Left cardiac atrium (tissue), 4 donors: ENCODE measurements around the gene PARS2. TPM values are rescaled to one million over a fixed set of nuclear protein-coding genes. Genes with fewer than 3 reads are reported as not detected.

Source experiments
- ATAC-seq, 2 donors: fragments of 200-7000 bp; cut with Tn5 transposase; one replicate each; pipeline ENCODE4 v1.9.1; 2020; ENCODE audit warnings: mild to moderate bottlenecking in 2 of 2, moderate library complexity in 2 of 2
- DNase-seq: peaks from one replicate; pipeline ENCODE4 v3.0.0-alpha.2; 2020
- intact Hi-C, 2 donors: fragments of 100-400 bp; cut with DNase I; formaldehyde crosslinking; loops; one replicate each; pipeline versions ENCODE4 v1.14.1 to v1.15.1; 2022 to 2023
- total RNA-seq, 2 donors: library from RNA; stranded (reverse); fragmentation: NEBNext Ultra II Directional; extraction: Animal tissue kit (Norgen Biotek cat#: 25700); gene quantifications; one replicate each; pipeline ENCODE4 v1.2.1, GENCODE V29; 2021
- donor health status: DM: no; HTN: yes; CAD: no.
- donor health status: DM: no; HTN: yes; CAD: no; lungs with severe emphysema.
- donor health status: DM: yes; HTN: yes; CAD: no.
- donor health status: Dilated cardiomyopathy.

Gene PARS2
- total RNA-seq, 2 donors from 2014 or later, result 2.9 to 3.3 TPM

GRCh38 chr1:54800899-54801759 is 36.8 kb upstream of the PARS2 start, which contains the start of gene TTC22:
Gene TTC22 (minus strand): TSS chr1:54801323. CDS start chr1:54801163, 160 bp downstream.
- no peak for DNase-seq
- ATAC-seq, result peak; percentile 68 to 75
- intact Hi-C loops, result loop anchor here (10.0 kb wide), 2 partner anchors 726 to 926 kb away; no protein-coding TSS in a partner anchor

DNA sequence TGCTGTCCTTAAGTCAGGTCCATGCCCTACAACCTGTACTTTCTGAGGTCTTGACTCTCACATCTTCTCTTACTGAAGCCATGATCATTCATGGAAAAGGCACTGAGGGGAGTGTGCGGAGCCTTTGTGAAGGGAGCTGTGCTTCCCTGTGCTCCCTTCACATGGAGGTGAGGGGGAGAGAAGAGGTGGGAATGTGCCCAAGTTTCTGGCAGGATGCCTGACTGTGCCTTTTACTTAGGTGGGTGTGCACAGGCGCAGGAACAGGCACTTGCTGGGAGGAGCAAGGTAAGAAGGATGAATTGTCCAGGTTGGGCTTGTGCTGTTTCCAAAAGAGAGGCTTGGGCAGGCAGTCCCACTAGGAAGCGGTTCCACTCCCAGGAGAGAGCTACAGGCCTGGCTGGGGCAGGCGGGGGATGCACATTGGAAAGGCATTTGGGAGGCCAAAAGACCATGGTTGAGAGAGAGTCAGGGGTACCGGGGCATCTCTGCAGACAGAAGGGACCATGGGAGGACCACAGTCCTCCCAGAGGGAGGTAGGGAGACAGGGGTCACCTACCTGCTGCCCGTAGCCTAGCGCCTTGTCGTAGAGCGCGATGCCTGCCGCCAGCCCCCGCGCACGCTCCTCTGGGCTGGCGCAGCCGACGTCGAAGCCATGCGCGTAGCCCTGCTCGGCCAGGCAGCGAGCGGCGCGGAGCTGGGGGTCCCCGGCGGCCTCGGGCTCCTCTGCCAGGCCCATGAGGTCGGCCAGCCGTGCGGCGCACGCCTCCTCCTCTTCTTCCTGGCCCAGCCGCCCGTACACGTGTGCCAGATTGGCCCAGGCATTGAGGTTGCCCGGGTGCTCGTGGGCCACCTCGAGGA is 35.9 kb upstream of the PARS2 start:
- DNase-seq (no peak), ATAC-seq (peak in 1 of 2 donors; percentile 12)
- intact Hi-C loops, result loop anchor here (10.0 kb wide), 2 partner anchors 725 to 925 kb away; no protein-coding TSS in a partner anchor

DNA sequence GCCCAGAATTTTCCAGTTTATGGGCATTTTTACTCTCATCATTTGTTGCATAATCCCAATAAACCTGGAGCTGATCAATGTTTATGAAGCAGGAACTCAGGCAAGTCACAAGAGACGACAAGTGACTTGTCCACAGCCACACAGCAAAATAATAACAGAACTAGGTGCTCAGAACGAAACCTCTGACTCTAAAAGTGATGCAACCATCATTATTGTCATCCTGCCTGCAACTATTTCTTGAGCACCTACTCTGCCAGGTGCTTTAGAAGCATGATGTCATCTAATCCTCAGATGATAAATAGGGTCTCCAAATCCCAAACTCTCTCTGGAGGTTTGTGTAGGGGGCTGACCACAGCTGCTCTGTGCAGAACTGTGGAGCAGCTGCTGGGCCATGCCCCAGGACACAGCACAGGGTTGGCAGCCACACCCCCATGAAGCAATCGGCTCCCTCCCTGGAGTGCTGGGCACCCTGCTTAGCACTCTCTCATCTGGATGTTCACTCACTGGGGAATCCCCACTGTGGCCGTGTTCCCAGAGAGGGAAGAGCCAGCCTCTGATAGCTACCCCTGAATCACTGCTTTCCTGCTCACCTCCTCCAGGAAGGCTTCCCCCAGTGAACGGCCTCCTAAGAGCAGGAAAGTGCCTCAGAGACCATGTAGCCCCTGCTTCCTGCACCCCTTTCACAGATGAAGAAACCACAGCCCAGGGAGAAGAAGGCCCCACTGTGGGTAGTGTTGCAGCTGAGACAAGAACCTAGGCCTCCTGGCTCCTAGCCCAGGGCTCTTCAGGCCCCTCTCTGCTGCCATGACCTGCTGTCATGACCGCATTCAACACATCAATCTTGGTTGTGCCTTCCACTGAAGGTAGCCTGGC is 34.7 kb upstream of the PARS2 start:
- intact Hi-C loops, result no loop called here
- DNase-seq (no peak), ATAC-seq (peak in 1 of 2 donors; percentile 68)

- no peak for ATAC-seq
- DNase-seq, result no peak
- intact Hi-C loops, result no loop called here
Observed at GRCh38 chr1:54798206-54798605, 33.9 kb upstream of the PARS2 start.

- DNase-seq (no peak), ATAC-seq (no peak)
- intact Hi-C loops, result no loop called here
Observed at GRCh38 chr1:54796902-54797301, 32.6 kb upstream of the PARS2 start.

DNA sequence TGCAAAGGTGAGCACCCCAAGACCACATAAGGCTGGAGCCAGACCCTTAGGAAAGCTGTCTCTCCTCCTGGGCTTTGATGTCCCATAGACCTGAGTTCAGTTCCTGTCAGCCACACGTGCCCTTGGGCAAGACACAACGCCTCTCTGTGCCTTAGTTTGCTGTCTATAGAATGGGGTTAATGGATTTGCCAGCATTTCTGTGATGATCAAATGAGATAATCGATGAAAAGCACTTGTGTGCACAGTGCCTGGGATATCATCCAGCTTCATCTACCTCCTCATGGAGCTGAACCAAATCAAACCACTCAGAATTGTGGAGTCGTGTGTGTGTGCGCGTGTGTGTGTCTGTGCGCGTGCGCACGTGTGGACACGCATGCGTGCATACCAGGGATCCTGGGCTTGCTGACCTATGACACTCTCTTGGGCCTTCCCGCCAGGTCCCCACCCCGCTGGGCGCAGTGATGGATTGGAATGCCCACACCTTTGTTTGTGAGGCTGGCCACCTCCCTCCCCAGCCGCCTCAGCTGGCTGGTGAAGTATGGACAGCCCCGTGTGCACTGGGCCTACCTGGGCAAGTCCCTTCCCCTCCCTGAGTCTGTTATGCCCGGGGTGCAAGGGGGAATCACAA is 31.6 kb upstream of the PARS2 start:
- intact Hi-C loops, result no loop called here
- no peak for ATAC-seq
- DNase-seq, result no peak

- intact Hi-C loops, result no loop called here
- DNase-seq, result no peak
- no peak for ATAC-seq
Observed at GRCh38 chr1:54795356-54795665, 31.0 kb upstream of the PARS2 start.

- no peak for ATAC-seq
Observed at GRCh38 chr1:54794451-54795355, 30.4 kb upstream of the PARS2 start.

DNA sequence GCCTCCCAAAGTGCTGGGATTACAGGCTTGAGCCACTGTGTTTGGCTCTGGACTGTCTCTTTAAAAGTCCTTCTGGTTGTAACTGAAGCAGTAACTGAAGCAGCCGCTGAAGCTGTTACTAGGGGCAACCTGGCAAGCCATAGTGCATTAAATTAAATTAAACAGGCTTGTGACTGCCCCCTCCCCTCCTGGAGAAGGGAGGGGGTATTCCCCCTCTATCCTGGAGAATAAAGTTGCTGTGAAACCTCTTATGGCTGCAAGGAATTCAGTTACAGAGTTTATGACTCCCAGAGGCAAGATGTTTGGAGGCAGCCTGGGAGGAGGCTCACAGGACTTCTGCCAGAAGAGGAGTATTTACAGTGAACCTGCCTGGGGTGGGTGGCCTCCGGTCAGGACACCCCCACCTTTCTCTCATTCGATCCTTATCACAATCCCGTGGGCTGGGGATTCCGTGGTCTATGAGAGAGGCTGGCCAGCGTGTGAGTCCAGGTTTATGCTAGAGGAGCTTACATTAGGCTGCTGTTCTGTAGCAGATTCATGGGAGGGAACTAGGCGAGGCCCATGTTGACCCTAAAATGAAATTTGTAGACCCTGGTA is 28.5 kb upstream of the PARS2 start:
- intact Hi-C loops, result no loop called here
- ATAC-seq (no peak), DNase-seq (no peak)

More at GRCh38 chr1:54794451-54795355, 30.4 kb upstream of the PARS2 start:
- intact Hi-C loops, result no loop called here
- no peak for DNase-seq

GRCh38 chr1:54791880-54792522 is 27.7 kb upstream of the PARS2 start:
- intact Hi-C loops, result no loop called here
- no peak for ATAC-seq
- no peak for DNase-seq

- intact Hi-C loops, result no loop called here
- ATAC-seq (no peak), DNase-seq (no peak)
Observed at GRCh38 chr1:54788459-54788858, 24.1 kb upstream of the PARS2 start.

- ATAC-seq (no peak), DNase-seq (no peak)
- intact Hi-C loops, result no loop called here
Observed at GRCh38 chr1:54787604-54788003, 23.3 kb upstream of the PARS2 start.

GRCh38 chr1:54786778-54787177 is 22.5 kb upstream of the PARS2 start:
- ATAC-seq (no peak), DNase-seq (no peak)
- intact Hi-C loops, result no loop called here

DNA sequence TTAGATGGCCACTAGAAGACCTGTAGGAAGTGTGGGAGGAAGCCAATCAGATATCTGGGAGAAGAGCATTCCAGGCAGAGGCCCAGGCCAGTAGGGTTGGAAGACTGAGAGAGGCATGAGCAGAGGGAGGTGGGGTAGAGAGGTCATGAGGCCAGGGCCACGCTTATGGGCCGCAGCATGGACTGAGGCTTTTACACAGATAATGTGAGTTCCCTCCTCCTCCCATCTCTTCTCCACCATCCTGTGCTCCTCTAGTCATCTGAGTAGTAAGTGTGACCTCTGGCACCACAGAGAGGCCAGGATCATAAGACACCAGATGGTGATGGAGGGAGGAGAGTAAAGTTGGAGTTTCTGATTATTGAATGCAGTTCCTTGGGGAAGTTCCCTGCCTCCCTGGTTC is 19.7 kb upstream of the PARS2 start:
- no peak for DNase-seq
- ATAC-seq, result no peak
- intact Hi-C loops, result no loop called here

DNA sequence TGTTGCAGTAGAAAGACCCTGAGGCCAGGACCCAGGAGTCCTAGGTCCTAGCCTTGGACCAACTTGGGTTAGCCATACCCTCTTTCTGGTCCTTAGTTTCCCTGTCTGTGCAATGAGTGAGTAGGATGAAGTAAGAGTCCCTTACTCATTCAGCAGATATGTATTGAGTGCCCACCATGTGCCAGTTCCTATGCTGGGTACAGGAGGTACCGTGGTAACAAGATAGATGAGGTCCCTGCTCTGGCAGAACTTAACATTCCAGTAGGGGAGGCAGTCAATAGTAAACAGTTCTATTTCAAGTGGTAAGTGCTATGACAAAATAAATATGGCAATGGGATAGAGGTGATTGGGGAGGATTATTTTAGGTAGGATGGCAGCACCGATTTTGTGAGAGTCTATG is 18.3 kb upstream of the PARS2 start:
- no peak for ATAC-seq
- intact Hi-C loops, result no loop called here
- DNase-seq, result no peak

DNA sequence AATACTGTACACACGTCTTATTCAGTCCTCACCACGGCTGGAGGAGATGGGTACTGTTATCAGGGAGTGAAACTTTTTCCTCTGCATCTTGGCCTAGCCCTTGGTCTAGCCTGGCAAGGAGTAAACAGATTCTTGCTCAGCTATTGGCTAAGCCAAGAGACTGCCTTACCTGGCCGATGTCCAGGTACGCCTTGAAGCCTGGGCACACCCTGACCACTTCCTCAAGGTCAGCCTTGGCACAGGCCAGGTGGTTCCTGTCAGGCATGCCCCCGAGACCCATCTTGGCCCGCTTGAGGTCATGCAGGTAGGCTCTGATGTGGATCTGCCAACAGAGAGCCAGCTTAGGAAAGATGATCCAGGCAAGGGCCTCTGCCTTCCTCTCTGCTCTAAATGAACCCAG is 17.8 kb upstream of the PARS2 start:
- intact Hi-C loops, result no loop called here
- ATAC-seq, result no peak
- DNase-seq, result no peak
